GM23248 (cell line): Measurements from ENCODE around the gene ALK. TPM values are rescaled to one million over a fixed set of nuclear protein-coding genes. Genes with fewer than 3 reads are reported as not detected.

Source experiments
- DNase-seq: peaks from one replicate; pipeline ENCODE4 v3.0.0-alpha.2; 2015
- H2AFZ ChIP-seq: fragments of 200-600 bp; sonication (generic); 2 replicates; pipeline ENCODE4 v1.6.1; 2016; ENCODE audit warnings: antibody characterized with exemption
- H3F3A ChIP-seq: fragments of 200-600 bp; sonication (generic); 2 replicates; pipeline ENCODE4 v1.6.1; 2016; ENCODE audit warnings: mild to moderate bottlenecking, antibody characterized with exemption, mixed run types; ENCODE audit not compliant: insufficient read depth
- H3K27ac ChIP-seq: fragments of 200-600 bp; sonication (generic); 2 replicates; pipeline ENCODE4 v1.5.1; 2016; ENCODE audit warnings: mild to moderate bottlenecking
- H3K27me3 ChIP-seq: fragments of 200-600 bp; sonication (generic); replicated peaks from 2 replicates; pipeline ENCODE4 v1.6.1; 2016; ENCODE audit warnings: mild to moderate bottlenecking; ENCODE audit not compliant: insufficient read depth
- H3K36me3 ChIP-seq: fragments of 200-600 bp; sonication (generic); 2 replicates; pipeline ENCODE4 v1.6.1; 2016; ENCODE audit warnings: low read depth, mild to moderate bottlenecking
- H3K4me1 ChIP-seq: fragments of 200-600 bp; sonication (generic); 2 replicates; pipeline ENCODE4 v1.6.1; 2016; ENCODE audit warnings: mild to moderate bottlenecking; ENCODE audit not compliant: insufficient read depth
- H3K4me2 ChIP-seq: fragments of 200-600 bp; sonication (generic); one replicate; pipeline ENCODE4 v1.6.1; 2016; ENCODE audit warnings: mild to moderate bottlenecking; ENCODE audit not compliant: unreplicated experiment
- H3K4me3 ChIP-seq: fragments of 200-600 bp; sonication (generic); 2 replicates; pipeline ENCODE4 v1.5.1; 2016; ENCODE audit warnings: mild to moderate bottlenecking
- H3K79me2 ChIP-seq: fragments of 200-600 bp; sonication (generic); 2 replicates; pipeline ENCODE4 v1.6.1; 2016; ENCODE audit warnings: mild to moderate bottlenecking; ENCODE audit not compliant: insufficient read depth
- H3K9ac ChIP-seq: fragments of 200-600 bp; sonication (generic); 2 replicates; pipeline ENCODE4 v1.6.1; 2016; ENCODE audit warnings: mild to moderate bottlenecking
- H3K9me2 ChIP-seq: fragments of 200-600 bp; sonication (generic); 2 replicates; pipeline ENCODE4 v1.6.1; 2016; ENCODE audit warnings: mixed run types, mild to moderate bottlenecking, moderate library complexity; ENCODE audit not compliant: insufficient read depth
- H3K9me3 ChIP-seq: fragments of 200-600 bp; sonication (generic); one replicate; pipeline ENCODE4 v1.6.1; 2017; ENCODE audit warnings: low read depth
- H4K20me1 ChIP-seq: fragments of 200-600 bp; sonication (generic); 2 replicates; pipeline ENCODE4 v1.6.0; 2016; ENCODE audit not compliant: insufficient read depth
- EZH2 ChIP-seq: fragments of 200-600 bp; sonication (generic); IDR thresholded peaks from 2 replicates; pipeline ENCODE4 v1.6.1; 2018; ENCODE audit warnings: antibody characterized with exemption, mild to moderate bottlenecking; ENCODE audit not compliant: insufficient read depth, poor library complexity, severe bottlenecking
- EZH2phosphoT487 ChIP-seq: fragments of 200-600 bp; sonication (generic); IDR thresholded peaks from 2 replicates; pipeline ENCODE4 v1.6.1; 2018; ENCODE audit warnings: antibody characterized with exemption, moderate library complexity, mild to moderate bottlenecking, low read depth; ENCODE audit not compliant: insufficient read depth
- WGBS, 2 experiments: methylation state at CpG; one replicate each; pipeline ENCODE4 v1.1.6; 2015 to 2017; ENCODE audit warnings: low lambda C conversion rate in 2 of 2, low coverage in 1 of 2; ENCODE audit errors: missing lambda C conversion rate in 2 of 2; 5-methylcytosine and 5-hydroxymethylcytosine counted together
- in situ Hi-C: fragments of 300-500 bp; cut with MboI; formaldehyde crosslinking; loops from 2 replicates; pipeline ENCODE4 v1.15.0; 2020
- polyA plus RNA-seq: library from polyadenylated mRNA; unstranded; fragments of >200 nt; fragmentation: Nextera tagmentation; extraction: Ambion mirVana; gene quantifications from 2 replicates; pipeline ENCODE4 v1.2.1, GENCODE V29; 2016
- total RNA-seq: library from RNA; depleted of rRNA; stranded (reverse); fragments of >200 nt; shearing (Covaris generic); gene quantifications from 2 replicates; pipeline ENCODE4 v1.2.3, GENCODE V29; 2014

ALK gene
- total and polyA plus RNA-seq, 2 experiments from 2014 or later: under 0.01 to 0.05 TPM

DNA sequence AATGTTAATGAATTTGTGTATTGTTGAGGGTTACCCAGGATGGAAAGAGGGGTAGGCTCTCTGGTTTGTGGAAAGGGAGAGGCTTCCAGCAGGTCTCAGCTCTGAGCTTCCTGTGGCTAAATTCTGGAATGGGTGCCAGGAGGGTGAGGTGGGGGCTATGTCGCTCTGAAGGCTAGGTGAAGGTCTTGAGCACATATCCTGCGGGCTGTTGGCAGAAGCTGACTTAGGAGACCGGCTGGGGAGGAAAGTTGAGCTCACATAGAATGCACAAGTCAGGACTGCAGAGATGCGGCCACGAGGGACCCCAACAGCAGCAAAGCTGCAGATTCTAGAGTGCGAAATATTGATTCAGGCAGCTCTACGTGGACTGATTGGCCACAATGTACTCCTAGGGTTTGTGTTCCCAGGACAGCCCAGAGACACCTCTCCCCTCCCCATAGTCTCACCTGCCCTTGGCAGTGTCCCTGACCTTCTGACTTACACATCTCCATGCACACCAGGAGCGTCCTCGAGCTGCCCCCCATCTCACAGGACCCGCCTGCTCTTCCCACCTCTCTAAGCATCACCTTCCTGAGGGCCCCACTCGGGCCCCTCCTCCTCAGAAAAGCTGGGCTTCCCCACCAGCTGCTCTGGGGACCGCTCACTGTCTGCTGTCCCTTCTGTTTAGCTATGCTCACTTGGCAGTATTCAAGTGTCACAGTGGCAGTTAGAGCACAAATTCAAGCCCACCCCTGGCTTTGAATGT lies 72.6 kb downstream of the ALK start:
- in situ Hi-C loops: loop anchor here (25.0 kb wide), 2 partner anchors 536 to 886 kb away; no protein-coding TSS in a partner anchor
- H3K27me3 ChIP-seq: peaks cover 16% of the 10 kb centered on the region; the same call in 1 of the 2 replicates
- no peaks in the 10 kb centered on the region for H3K79me2 ChIP-seq
- H4K20me1 ChIP-seq: no peaks in the 10 kb centered on the region
- peaks cover 9% of the 10 kb centered on the region for H3K4me1 ChIP-seq
- no peak overlapping the region for H3K4me3 ChIP-seq
- no peaks in the 10 kb centered on the region for H3K9me3 ChIP-seq
- no peak overlapping the region for H3K27ac ChIP-seq
- no peaks in the 10 kb centered on the region for H3K36me3 ChIP-seq
- DNase-seq: no peak
- no peaks in the 10 kb centered on the region for H3K9me2 ChIP-seq
- WGBS, 2 experiments: 39 to 41% methylated on average over 11 to 12 of the region's 12 CpGs
- no peak overlapping the region for H3K9ac ChIP-seq
- TF ChIP-seq EZH2phosphoT487: no peak
- no peak for TF ChIP-seq EZH2
- no peak overlapping the region for H3K4me2 ChIP-seq
- no peak overlapping the region for H2AFZ ChIP-seq
- 0 out of 2 replicates have a peak, but pooled peaks cover 5% of the 10 kb centered on the region for H3F3A ChIP-seq

- H3K27me3 ChIP-seq: peaks cover 16% of the 10 kb centered on the region; the same call in 1 of the 2 replicates
- no peak overlapping the region for H2AFZ ChIP-seq
- 39 to 44% methylated on average over 6 of the region's 6 CpGs for WGBS, 2 experiments
- H3K27ac ChIP-seq: no peak overlapping the region
- no peak overlapping the region for H3K4me3 ChIP-seq
- H3F3A ChIP-seq: 0 out of 2 replicates have a peak, but pooled peaks cover 5% of the 10 kb centered on the region
- no peak overlapping the region for H3K9ac ChIP-seq
- no peak overlapping the region for H3K4me2 ChIP-seq
- H3K4me1 ChIP-seq: peaks cover 9% of the 10 kb centered on the region
- TF ChIP-seq EZH2: no peak
- H3K36me3 ChIP-seq: no peaks in the 10 kb centered on the region
- in situ Hi-C loops: loop anchor here (25.0 kb wide), 2 partner anchors 536 to 886 kb away; no protein-coding TSS in a partner anchor
- no peaks in the 10 kb centered on the region for H3K9me3 ChIP-seq
- H4K20me1 ChIP-seq: no peaks in the 10 kb centered on the region
- no peaks in the 10 kb centered on the region for H3K79me2 ChIP-seq
- H3K9me2 ChIP-seq: no peaks in the 10 kb centered on the region
- no peak for DNase-seq
Observed at GRCh38 chr2:29847886-29848285, 73.5 kb downstream of the ALK start.

GRCh38 chr2:29844713-29845326 lies 76.6 kb downstream of the ALK start:
- Histone ChIP-seq H3K9me2 (no peaks in the 10 kb centered on the region), H3K4me1 (peaks cover 9% of the 10 kb centered on the region), H3K27me3 (peaks cover 24% of the 10 kb centered on the region; the same call in 1 of the 2 replicates), H2AFZ (no peak overlapping the region), H3K36me3 (no peaks in the 10 kb centered on the region), H3K9ac (no peak overlapping the region), H3K79me2 (no peaks in the 10 kb centered on the region), H3K27ac (no peak overlapping the region), H3K4me2 (no peak overlapping the region), H4K20me1 (no peaks in the 10 kb centered on the region), H3F3A (0 out of 2 replicates have a peak, but pooled peaks cover 5% of the 10 kb centered on the region), H3K4me3 (no peak overlapping the region), H3K9me3 (no peaks in the 10 kb centered on the region)
- WGBS, 2 experiments: 17 to 18% methylated on average over 3 of the region's 3 CpGs
- in situ Hi-C loops: loop anchor here (25.0 kb wide), 2 partner anchors 533 to 883 kb away; no protein-coding TSS in a partner anchor
- TF ChIP-seq EZH2 (no peak), EZH2phosphoT487 (no peak)
- peak; percentile 67 for DNase-seq

DNA sequence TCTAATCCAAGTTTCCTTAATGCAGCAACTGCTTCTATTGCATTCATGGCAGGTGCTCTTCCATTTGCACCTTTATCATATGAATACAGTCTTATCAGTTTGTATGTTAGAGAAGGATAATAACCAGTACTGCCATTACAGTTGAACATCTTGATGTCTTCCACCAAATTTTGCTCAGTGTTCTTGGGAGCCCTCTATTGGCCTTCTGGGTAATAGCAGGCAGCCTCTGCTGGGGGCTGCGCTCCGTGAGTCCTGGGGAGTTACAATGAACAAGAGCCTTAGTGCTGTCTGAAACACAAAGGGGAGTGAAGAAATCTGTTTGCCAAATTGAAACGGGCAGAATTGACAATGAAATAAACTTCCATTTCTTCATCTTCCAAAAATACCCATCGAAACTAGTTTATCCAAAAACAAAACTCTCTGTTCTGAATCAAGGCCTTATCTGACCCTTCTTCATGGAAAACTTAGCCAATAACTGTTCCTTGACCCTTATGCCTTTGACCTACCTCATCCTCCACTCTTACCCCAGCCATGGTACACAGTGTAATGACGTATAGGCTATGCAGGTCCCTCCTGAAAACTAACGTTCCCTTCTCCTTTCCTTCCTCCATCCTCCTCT lies 79.9 kb downstream of the ALK start:
- H3K4me1 ChIP-seq: peaks cover 9% of the 10 kb centered on the region
- 0 out of 2 replicates have a peak, but pooled peaks cover 5% of the 10 kb centered on the region for H3F3A ChIP-seq
- in situ Hi-C loops: loop anchor here (25.0 kb wide), 2 partner anchors 529 to 879 kb away; no protein-coding TSS in a partner anchor
- 37 to 40% methylated on average over 6 of the region's 6 CpGs for WGBS, 2 experiments
- H3K27me3 ChIP-seq: 0 out of 2 replicates have a peak, but pooled peaks cover 16% of the 10 kb centered on the region
- H3K4me3 ChIP-seq: no peak overlapping the region
- H3K79me2 ChIP-seq: no peaks in the 10 kb centered on the region
- no peak overlapping the region for H3K4me2 ChIP-seq
- H2AFZ ChIP-seq: no peak overlapping the region
- no peaks in the 10 kb centered on the region for H3K36me3 ChIP-seq
- peak; percentile 57 for DNase-seq
- no peak for TF ChIP-seq EZH2
- TF ChIP-seq EZH2phosphoT487: no peak
- no peaks in the 10 kb centered on the region for H4K20me1 ChIP-seq
- H3K27ac ChIP-seq: no peak overlapping the region
- no peaks in the 10 kb centered on the region for H3K9me2 ChIP-seq
- H3K9me3 ChIP-seq: no peaks in the 10 kb centered on the region
- no peak overlapping the region for H3K9ac ChIP-seq
